GM12878 (cell line): ENCODE results near the gene TAF11L2. TPM values are rescaled to one million over a fixed set of nuclear protein-coding genes. Genes with fewer than 3 reads are reported as not detected.
"Not testable (repeated sequence)": the region's sequence is repeated elsewhere in the genome, so short reads cannot be mapped to it uniquely, and the experiment has no call there.

Experiments used
- ATAC-seq: fragments of 200-7000 bp; cut with Tn5 transposase; 3 replicates; pipeline ENCODE4 v1.9.1; 2020; ENCODE audit warnings: mild to moderate bottlenecking, moderate library complexity
- BruUV-seq: library from RNA; stranded (reverse); fragments of 400-500 nt; replicated peaks from 2 replicates; lab custom pipeline; 2021; lab: Mats Ljungman, UMichigan
- CTCF ChIA-PET: fragments of 300-600 bp; sonication (Branson Sonifier 250); formaldehyde crosslinking; extraction: SDS; loops from one replicate; lab custom pipeline; 2021; ENCODE audit warnings: inconsistent platforms; lab: Yijun Ruan, JAX
- POLR2A ChIA-PET: fragments of 350-600 bp; formaldehyde crosslinking; extraction: SDS; loops from one replicate; lab custom pipeline; 2021; ENCODE audit warnings: inconsistent platforms; lab: Charles Lee
- RAD21 ChIA-PET: fragments of 300-600 bp; sonication (Branson Sonifier 250); formaldehyde crosslinking; loops from one replicate; lab custom pipeline; 2023; ENCODE audit warnings: antibody characterized with exemption; ENCODE audit not compliant: unreplicated experiment; lab: Charles Lee
- SMC1A ChIA-PET: fragments of 300-600 bp; sonication (Branson Sonifier 250); formaldehyde crosslinking; loops from one replicate; lab custom pipeline; 2023; ENCODE audit not compliant: unreplicated experiment, uncharacterized antibody; lab: Charles Lee
- DNase-seq: peaks from one replicate; pipeline ENCODE4 v3.0.0-alpha.2; 2011; ENCODE audit warnings: low read depth, low spot score
- FAIRE-seq: peaks from 3 replicates; lab custom pipeline; 2011; peaks lifted over from hg19 to GRCh38; lab: Jason Lieb, UNC
- H2AFZ ChIP-seq: 2 replicates; pipeline ENCODE4 v1.6.0; 2011; ENCODE audit warnings: low read depth, low read length, control low read depth; ENCODE audit not compliant: control insufficient read depth
- H3K27ac ChIP-seq: 2 replicates; pipeline ENCODE4 v1.5.1; 2011; ENCODE audit warnings: control low read depth; ENCODE audit not compliant: control insufficient read depth, insufficient read depth
- H3K27me3 ChIP-seq, 2 experiments: replicated peaks in 1 of 2; 2 replicates each; pipeline versions ENCODE4 v1.6.0 to v1.6.1; 2011; ENCODE audit warnings: low read length in 1 of 2; ENCODE audit not compliant: control insufficient read depth in 2 of 2, insufficient read depth in 2 of 2
- H3K36me3 ChIP-seq, 2 experiments: 2 replicates each; pipeline ENCODE4 v1.5.1; 2011; ENCODE audit warnings: low read length in 1 of 2; ENCODE audit not compliant: control insufficient read depth in 2 of 2, insufficient read depth in 2 of 2
- H3K4me1 ChIP-seq: 2 replicates; pipeline ENCODE4 v1.6.1; 2011; ENCODE audit warnings: mild to moderate bottlenecking, low read length, moderate library complexity, mixed read lengths; ENCODE audit not compliant: control insufficient read depth, insufficient read depth
- H3K4me2 ChIP-seq: 2 replicates; pipeline ENCODE4 v1.6.0; 2011; ENCODE audit warnings: control low read depth; ENCODE audit not compliant: control insufficient read depth, insufficient read depth
- H3K4me3 ChIP-seq: fragments of 200-600 bp; sonication (generic); 2 replicates; pipeline ENCODE4 v1.5.1; 2016
- H3K79me2 ChIP-seq: 2 replicates; pipeline ENCODE4 v1.6.0; 2011; ENCODE audit warnings: low read length; ENCODE audit not compliant: control insufficient read depth, insufficient read depth
- H3K9ac ChIP-seq: 2 replicates; pipeline ENCODE4 v1.8.0; 2011; ENCODE audit warnings: low read length, control low read depth, mixed read lengths; ENCODE audit not compliant: control insufficient read depth, insufficient read depth
- H3K9me3 ChIP-seq: replicated peaks from 3 replicates; pipeline ENCODE4 v1.5.1; 2011; ENCODE audit warnings: mild to moderate bottlenecking, low read length; ENCODE audit not compliant: control insufficient read depth, insufficient read depth
- H4K20me1 ChIP-seq: 2 replicates; pipeline ENCODE4 v1.6.0; 2011; ENCODE audit not compliant: control insufficient read depth, insufficient read depth
- CHD2 ChIP-seq: IDR thresholded peaks from 2 replicates; pipeline ENCODE4 v1.6.1; 2011; ENCODE audit warnings: low read depth, low read length, improper control_type of control experiment, borderline replicate concordance
- FOXK2 ChIP-seq: fragments of 450-650 bp; IDR thresholded peaks from 2 replicates; pipeline ENCODE4 v1.6.1; 2017; ENCODE audit warnings: mild to moderate bottlenecking, moderate library complexity
- GATAD2B ChIP-seq: fragments of 450-650 bp; conservative IDR thresholded peaks from 2 replicates; pipeline ENCODE4 v1.6.1; 2017; ENCODE audit warnings: low read depth, mild to moderate bottlenecking, moderate library complexity
- HDAC2 ChIP-seq: fragments of 200-600 bp; sonication (generic); IDR thresholded peaks from 2 replicates; pipeline ENCODE4 v1.6.1; 2017
- NR2F1 ChIP-seq: fragments of 450-650 bp; conservative IDR thresholded peaks from 2 replicates; pipeline ENCODE4 v1.6.1; 2017; ENCODE audit warnings: mild to moderate bottlenecking
- PAX5 ChIP-seq: IDR thresholded peaks from 2 replicates; pipeline ENCODE4 v1.6.1; 2011; ENCODE audit warnings: low read depth, low read length, borderline replicate concordance
- RB1 ChIP-seq: fragments of 450-650 bp; formaldehyde crosslinking; IDR thresholded peaks from 2 replicates; pipeline ENCODE4 v1.6.1; 2017; ENCODE audit warnings: mild to moderate bottlenecking, borderline replicate concordance
- WGBS: methylation state at CpG from one replicate; pipeline ENCODE4 v1.1.6; 2016; ENCODE audit warnings: low lambda C conversion rate; ENCODE audit not compliant: insufficient replicate concordance, insufficient coverage; ENCODE audit errors: missing lambda C conversion rate; 5-methylcytosine and 5-hydroxymethylcytosine counted together
- in situ Hi-C: fragments of 300-500 bp; cut with MboI; formaldehyde crosslinking; loops from 9 replicates; pipeline ENCODE4 v1.14.3; 2018; ENCODE audit warnings: mixed read lengths
- intact Hi-C: fragments of 100-400 bp; cut with micrococcal nuclease; formaldehyde crosslinking; loops from one replicate; pipeline ENCODE4 v1.14.2; 2022; ENCODE audit not compliant: unreplicated experiment
- polyA plus RNA-seq, 11 experiments: library from polyadenylated mRNA; depleted of rRNA in 4 of 11; unstranded in 6 of 11; stranded (reverse) in 5 of 11; fragments of >200 nt; fragmentation: Nextera tagmentation in 4 of 11; fragmentation: Illumina TruSeq in 1 of 11; extraction: Ambion mirVana in 4 of 11; extraction: Trizol in 1 of 11; gene quantifications; 1 replicate in 1 of 11; 2 replicates in 10 of 11; pipeline versions ENCODE4 v1.2.1 to v1.2.3, GENCODE V29; 2011 to 2016; ENCODE audit warnings: inconsistent platforms in 2 of 11, missing spikeins in 2 of 11, low read depth in 1 of 11
- total RNA-seq, 4 experiments: library from RNA; depleted of rRNA in 3 of 4; stranded (reverse); fragments of >200 nt in 3 of 4; fragmentation: Illumina TruSeq in 1 of 4; extraction: Trizol in 1 of 4; gene quantifications; 2 replicates each; pipeline versions ENCODE4 v1.2.1 to v1.2.3, GENCODE V29; 2013 to 2021
- TF ChIP-seq, protein P1 (sequence below): fragments of 450-650 bp; IDR thresholded peaks from 2 replicates; pipeline ENCODE4 v1.6.1; 2017; ENCODE audit warnings: mild to moderate bottlenecking, moderate library complexity

The TAF11L2 gene
- total and polyA plus RNA-seq, 10 of the 15 experiments (the other 5 are each of a cell fraction or from before 2014, with no cell fraction given) = not detected

GRCh38 chr5:17487174-17487512, 10.9 kb upstream of the TAF11L2 start:
- Histone ChIP-seq H4K20me1 (no peaks in the 10 kb centered on the region), H3K36me3 (no peaks in the 10 kb centered on the region), H2AFZ (no peak overlapping the region), H3K79me2 (no peaks in the 10 kb centered on the region), H3K27ac (no peak overlapping the region), H3K4me2 (no peak overlapping the region), H3K9me3 (no peaks in the 10 kb centered on the region; the same call in 2 of the 3 replicates), H3K4me3 (no peak overlapping the region), H3K27me3 (no peaks in the 10 kb centered on the region; a peak in 1 of 4 replicates), H3K4me1 (no peaks in the 10 kb centered on the region), H3K9ac (no peak overlapping the region)
- CTCF ChIA-PET = no interaction called here
- intact Hi-C loops (loop anchor here (10.0 kb wide), 1 partner anchor 272 kb away; the partner anchor contains the start of gene BASP1), in situ Hi-C loops (no loop called here)
- POLR2A ChIA-PET = no interaction called here
- RAD21 ChIA-PET = no interaction called here
- SMC1A ChIA-PET = no interaction called here
- ATAC-seq = no peak
- FAIRE-seq = no peak
- DNase-seq = no peak
- no TSS peak for BruUV-seq
- TF ChIP-seq CHD2 (no peak), PAX5 (no peak), FOXK2 (no peak), GATAD2B (no peak), RB1 (no peak), NR2F1 (no peak), HDAC2 (no peak)
- TF ChIP-seq, protein P1, sequence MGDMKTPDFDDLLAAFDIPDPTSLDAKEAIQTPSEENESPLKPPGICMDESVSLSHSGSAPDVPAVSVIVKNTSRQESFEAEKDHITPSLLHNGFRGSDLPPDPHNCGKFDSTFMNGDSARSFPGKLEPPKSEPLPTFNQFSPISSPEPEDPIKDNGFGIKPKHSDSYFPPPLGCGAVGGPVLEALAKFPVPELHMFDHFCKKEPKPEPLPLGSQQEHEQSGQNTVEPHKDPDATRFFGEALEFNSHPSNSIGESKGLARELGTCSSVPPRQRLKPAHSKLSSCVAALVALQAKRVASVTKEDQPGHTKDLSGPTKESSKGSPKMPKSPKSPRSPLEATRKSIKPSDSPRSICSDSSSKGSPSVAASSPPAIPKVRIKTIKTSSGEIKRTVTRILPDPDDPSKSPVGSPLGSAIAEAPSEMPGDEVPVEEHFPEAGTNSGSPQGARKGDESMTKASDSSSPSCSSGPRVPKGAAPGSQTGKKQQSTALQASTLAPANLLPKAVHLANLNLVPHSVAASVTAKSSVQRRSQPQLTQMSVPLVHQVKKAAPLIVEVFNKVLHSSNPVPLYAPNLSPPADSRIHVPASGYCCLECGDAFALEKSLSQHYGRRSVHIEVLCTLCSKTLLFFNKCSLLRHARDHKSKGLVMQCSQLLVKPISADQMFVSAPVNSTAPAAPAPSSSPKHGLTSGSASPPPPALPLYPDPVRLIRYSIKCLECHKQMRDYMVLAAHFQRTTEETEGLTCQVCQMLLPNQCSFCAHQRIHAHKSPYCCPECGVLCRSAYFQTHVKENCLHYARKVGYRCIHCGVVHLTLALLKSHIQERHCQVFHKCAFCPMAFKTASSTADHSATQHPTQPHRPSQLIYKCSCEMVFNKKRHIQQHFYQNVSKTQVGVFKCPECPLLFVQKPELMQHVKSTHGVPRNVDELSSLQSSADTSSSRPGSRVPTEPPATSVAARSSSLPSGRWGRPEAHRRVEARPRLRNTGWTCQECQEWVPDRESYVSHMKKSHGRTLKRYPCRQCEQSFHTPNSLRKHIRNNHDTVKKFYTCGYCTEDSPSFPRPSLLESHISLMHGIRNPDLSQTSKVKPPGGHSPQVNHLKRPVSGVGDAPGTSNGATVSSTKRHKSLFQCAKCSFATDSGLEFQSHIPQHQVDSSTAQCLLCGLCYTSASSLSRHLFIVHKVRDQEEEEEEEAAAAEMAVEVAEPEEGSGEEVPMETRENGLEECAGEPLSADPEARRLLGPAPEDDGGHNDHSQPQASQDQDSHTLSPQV = no peak
- 33% methylated on average over 1 of the region's 1 CpG for WGBS

GRCh38 chr5:17491257-17491656, 6.8 kb upstream of the TAF11L2 start:
- H3K9ac ChIP-seq, POLR2A ChIA-PET, ATAC-seq, BruUV-seq, H3K4me1 ChIP-seq, H2AFZ ChIP-seq, FAIRE-seq, H3K4me3 ChIP-seq, CTCF ChIA-PET, intact Hi-C loops, H3K27ac ChIP-seq, H3K79me2 ChIP-seq, RAD21 ChIA-PET, SMC1A ChIA-PET, H4K20me1 ChIP-seq, H3K36me3 ChIP-seq, H3K4me2 ChIP-seq, DNase-seq, H3K27me3 ChIP-seq, H3K9me3 ChIP-seq, in situ Hi-C loops: not testable (repeated sequence)
- WGBS = 85% methylated on average over 19 of the region's 23 CpGs
